ENCODE data around the gene TNFRSF1B. TPM values are rescaled to one million over a fixed set of nuclear protein-coding genes. Genes with fewer than 3 reads are reported as not detected.

TNFRSF1B gene
- total RNA-seq, 1 donor from 2014 or later: 98.6 TPM

DNA sequence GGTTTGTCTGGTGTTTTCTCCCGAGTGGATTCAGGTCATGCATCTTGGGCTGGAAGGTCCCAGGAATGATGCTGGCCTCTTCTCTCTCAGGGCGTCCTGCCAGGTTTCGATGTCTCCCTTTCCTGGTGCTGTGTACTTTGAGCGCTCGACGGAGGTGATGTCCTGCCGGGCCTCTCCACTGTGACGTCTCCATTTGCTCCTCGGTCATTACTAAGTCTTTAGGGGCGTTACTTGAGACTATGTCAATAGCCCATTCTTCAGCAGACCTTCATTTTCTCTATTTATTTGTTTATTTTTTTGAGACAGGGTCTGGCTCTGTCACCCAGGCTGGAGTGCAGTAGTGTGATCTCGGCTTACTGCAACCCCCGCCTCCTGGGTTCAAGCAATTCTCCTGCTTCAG, 37.2 kb upstream of the TNFRSF1B start:
- ChIA-PET CTCF (no interaction called here), POLR2A (interaction anchor here (1.3 kb wide), 1 partner anchor 39 kb away, joined by 6 read pairs; no protein-coding TSS in a partner anchor)
- Mint-ChIP-seq H3K27ac (no peak overlapping the region), H3K36me3 (ENCODE audit: low read depth) (no peaks in the 10 kb centered on the region), H3K27me3 (no peaks in the 10 kb centered on the region), H3K4me3 (no peak overlapping the region), H3K4me1 (peaks cover 56% of the 10 kb centered on the region), H3K9me3 (no peaks in the 10 kb centered on the region)
- DNase-seq: no peak
- no peak for ATAC-seq (ENCODE audit: low read depth)
- TF ChIP-seq, protein P1, sequence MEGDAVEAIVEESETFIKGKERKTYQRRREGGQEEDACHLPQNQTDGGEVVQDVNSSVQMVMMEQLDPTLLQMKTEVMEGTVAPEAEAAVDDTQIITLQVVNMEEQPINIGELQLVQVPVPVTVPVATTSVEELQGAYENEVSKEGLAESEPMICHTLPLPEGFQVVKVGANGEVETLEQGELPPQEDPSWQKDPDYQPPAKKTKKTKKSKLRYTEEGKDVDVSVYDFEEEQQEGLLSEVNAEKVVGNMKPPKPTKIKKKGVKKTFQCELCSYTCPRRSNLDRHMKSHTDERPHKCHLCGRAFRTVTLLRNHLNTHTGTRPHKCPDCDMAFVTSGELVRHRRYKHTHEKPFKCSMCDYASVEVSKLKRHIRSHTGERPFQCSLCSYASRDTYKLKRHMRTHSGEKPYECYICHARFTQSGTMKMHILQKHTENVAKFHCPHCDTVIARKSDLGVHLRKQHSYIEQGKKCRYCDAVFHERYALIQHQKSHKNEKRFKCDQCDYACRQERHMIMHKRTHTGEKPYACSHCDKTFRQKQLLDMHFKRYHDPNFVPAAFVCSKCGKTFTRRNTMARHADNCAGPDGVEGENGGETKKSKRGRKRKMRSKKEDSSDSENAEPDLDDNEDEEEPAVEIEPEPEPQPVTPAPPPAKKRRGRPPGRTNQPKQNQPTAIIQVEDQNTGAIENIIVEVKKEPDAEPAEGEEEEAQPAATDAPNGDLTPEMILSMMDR (IDR thresholded peaks at IDR 0.05): no peak
- intact Hi-C loops (cut with micrococcal nuclease): no loop called here

DNA sequence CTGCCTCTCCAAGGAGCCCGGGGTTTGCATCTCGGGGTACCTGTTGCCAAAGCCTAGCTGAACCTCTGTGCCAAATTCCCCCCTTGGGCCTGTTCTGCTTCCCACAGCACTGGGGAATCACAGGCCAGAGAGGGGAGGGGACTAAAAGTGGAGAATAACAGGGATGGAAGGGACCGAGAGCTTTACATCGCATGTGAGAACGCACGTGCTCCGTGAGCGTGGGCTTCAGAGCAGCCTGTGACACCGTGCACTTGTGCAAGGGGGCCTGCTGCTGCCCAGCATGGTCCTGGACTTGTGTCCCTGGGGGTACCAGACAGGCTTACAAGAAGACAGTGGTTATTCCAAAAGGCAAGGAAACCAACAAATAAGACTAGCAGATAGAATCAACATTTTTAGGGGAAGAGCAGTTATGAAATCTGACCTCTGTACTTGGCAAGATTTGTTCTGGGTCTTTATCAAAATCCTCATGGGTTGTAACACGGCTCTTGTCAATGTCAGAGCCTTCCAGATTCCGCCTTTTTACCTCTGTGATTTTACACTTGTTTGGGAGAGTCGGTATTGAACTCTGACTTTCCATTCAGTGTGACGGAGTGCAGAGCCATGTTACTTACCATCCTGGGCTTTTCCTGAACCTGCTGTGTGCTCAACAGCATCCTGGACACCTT, 36.2 kb upstream of the TNFRSF1B start:
- H3K9me3 Mint-ChIP-seq: no peaks in the 10 kb centered on the region
- TF ChIP-seq, protein P1 (IDR thresholded peaks at IDR 0.05): no peak
- peaks cover 47% of the 10 kb centered on the region for H3K4me1 Mint-ChIP-seq
- no peaks in the 10 kb centered on the region for H3K36me3 Mint-ChIP-seq (ENCODE audit: low read depth)
- peak overlapping the region; percentile 61 for H3K27ac Mint-ChIP-seq
- no peak overlapping the region for H3K4me3 Mint-ChIP-seq
- POLR2A ChIA-PET: interaction anchor here (0.6 kb wide), 1 partner anchor 14 kb away, joined by 3 read pairs; no protein-coding TSS in a partner anchor
- CTCF ChIA-PET: interaction anchor here (0.9 kb wide), 1 partner anchor 78 kb away, joined by 3 read pairs; no protein-coding TSS in a partner anchor
- no peaks in the 10 kb centered on the region for H3K27me3 Mint-ChIP-seq
- intact Hi-C loops (cut with micrococcal nuclease): no loop called here
- ATAC-seq (ENCODE audit: low read depth) (no peak), DNase-seq (no peak)

DNA sequence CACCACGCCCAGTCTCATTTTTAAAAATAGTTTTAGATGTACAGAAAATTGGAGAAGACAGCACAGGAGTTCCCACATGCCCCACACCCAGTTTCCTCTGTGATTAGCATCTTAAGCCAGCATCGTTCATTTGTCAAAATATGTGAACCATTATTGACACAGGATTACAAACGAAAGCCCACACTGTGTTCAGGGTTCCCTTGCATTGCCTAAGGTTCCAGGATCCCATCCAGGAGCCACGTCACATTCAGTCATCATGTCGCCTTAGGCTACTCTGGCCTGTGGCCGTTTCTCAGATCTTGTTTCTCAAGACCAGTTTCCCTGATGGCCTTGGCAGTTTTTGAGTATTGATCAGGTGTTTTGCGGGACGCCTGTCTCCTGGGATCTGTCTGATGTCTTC, 34.7 kb upstream of the TNFRSF1B start:
- Mint-ChIP-seq H3K9me3 (no peaks in the 10 kb centered on the region), H3K27me3 (no peaks in the 10 kb centered on the region), H3K4me3 (no peak overlapping the region), H3K27ac (peak overlapping the region; percentile 85), H3K4me1 (peaks cover 35% of the 10 kb centered on the region), H3K36me3 (ENCODE audit: low read depth) (no peaks in the 10 kb centered on the region)
- ATAC-seq (ENCODE audit: low read depth): no peak
- ChIA-PET POLR2A (interaction anchor here (0.8 to 3.2 kb wide), 3 partner anchors 25 to 78 kb away, joined by 4 to 24 read pairs (median 19); no protein-coding TSS in a partner anchor), CTCF (no interaction called here)
- TF ChIP-seq, protein P1 (IDR thresholded peaks at IDR 0.05): no peak
- intact Hi-C loops (cut with micrococcal nuclease): loop anchor here (2.0 kb wide), 1 partner anchor 21 kb away; no protein-coding TSS in a partner anchor
- DNase-seq: no peak

DNA sequence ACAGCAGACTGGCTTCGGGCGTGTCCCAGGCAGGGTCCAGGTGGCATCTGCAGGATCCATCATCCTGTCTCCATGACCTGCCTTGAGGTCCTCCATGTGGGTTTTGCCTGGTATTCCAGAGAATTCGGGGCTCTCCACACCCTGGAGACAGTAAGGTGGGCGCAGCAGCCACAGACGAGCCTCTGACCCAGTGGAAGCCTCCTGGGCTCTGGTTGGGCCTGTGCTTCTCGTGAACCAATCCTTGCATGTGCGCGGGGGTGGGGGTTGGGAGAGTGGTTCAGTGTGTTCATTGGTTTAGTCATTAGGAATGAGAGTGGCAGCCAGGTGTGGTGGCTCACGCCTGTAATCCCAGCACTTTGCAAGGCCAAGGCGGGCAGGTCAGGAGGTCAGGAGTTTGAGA, 32.1 kb upstream of the TNFRSF1B start:
- TF ChIP-seq, protein P1 (IDR thresholded peaks at IDR 0.05): no peak
- no peak for ATAC-seq (ENCODE audit: low read depth)
- H3K4me3 Mint-ChIP-seq: no peak overlapping the region
- intact Hi-C loops (cut with micrococcal nuclease): no loop called here
- DNase-seq: no peak
- H3K36me3 Mint-ChIP-seq (ENCODE audit: low read depth): no peaks in the 10 kb centered on the region
- peaks cover 40% of the 10 kb centered on the region for H3K4me1 Mint-ChIP-seq
- no peaks in the 10 kb centered on the region for H3K27me3 Mint-ChIP-seq
- H3K9me3 Mint-ChIP-seq: no peaks in the 10 kb centered on the region
- H3K27ac Mint-ChIP-seq: no peak overlapping the region
- CTCF ChIA-PET: interaction anchor here (1.6 kb wide), 1 partner anchor 10 kb away, joined by 5 read pairs; no protein-coding TSS in a partner anchor
- POLR2A ChIA-PET: interaction anchor here (0.9 to 4.0 kb wide), 3 partner anchors 14 to 27 kb away, joined by 7 to 33 read pairs (median 24); no protein-coding TSS in a partner anchor

DNA sequence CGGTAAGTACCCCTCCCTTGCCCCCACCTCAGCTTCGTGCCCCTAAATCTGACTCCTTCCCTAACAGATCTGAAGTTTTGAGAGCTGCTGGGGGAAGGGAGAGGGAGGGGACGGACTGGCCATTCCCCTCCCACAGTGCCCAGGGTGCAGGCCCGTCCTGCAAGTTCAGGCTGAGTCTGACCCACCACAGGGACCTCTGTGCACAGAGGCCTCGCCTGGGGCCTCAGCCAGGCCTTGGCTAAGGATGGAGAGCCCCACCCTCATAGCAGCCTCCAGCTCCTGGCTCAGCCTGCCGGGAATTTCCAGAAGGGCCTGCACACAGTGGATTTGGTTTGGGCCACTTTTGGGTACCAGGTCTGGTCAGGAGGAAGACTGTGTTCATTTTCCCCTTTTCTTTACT, 31.2 kb upstream of the TNFRSF1B start:
- DNase-seq (no peak), ATAC-seq (ENCODE audit: low read depth) (no peak)
- CTCF ChIA-PET: interaction anchor here (1.6 kb wide), 1 partner anchor 11 kb away, joined by 5 read pairs; no protein-coding TSS in a partner anchor
- H3K9me3 Mint-ChIP-seq: no peaks in the 10 kb centered on the region
- POLR2A ChIA-PET: interaction anchor here (0.8 to 4.0 kb wide), 4 partner anchors 13 to 26 kb away, joined by 3 to 33 read pairs (median 16); no protein-coding TSS in a partner anchor
- intact Hi-C loops (cut with micrococcal nuclease): no loop called here
- H3K27ac Mint-ChIP-seq: no peak overlapping the region
- H3K36me3 Mint-ChIP-seq (ENCODE audit: low read depth): no peaks in the 10 kb centered on the region
- peaks cover 41% of the 10 kb centered on the region for H3K4me1 Mint-ChIP-seq
- no peak overlapping the region for H3K4me3 Mint-ChIP-seq
- TF ChIP-seq, protein P1 (IDR thresholded peaks at IDR 0.05): no peak
- H3K27me3 Mint-ChIP-seq: no peaks in the 10 kb centered on the region
